Body of pancreas (tissue), 4 donors: ENCODE results near the gene LCP1. TPM values are rescaled to one million over a fixed set of nuclear protein-coding genes. Genes with fewer than 3 reads are reported as not detected.

Experiments
- ATAC-seq: fragments of 150-250 bp; one replicate; pipeline ENCODE4 v1.9.1; 2016
- DNase-seq, 4 donors: peaks; one replicate each; pipeline ENCODE4 v3.0.0-alpha.2; 2019
- H3K27ac ChIP-seq, 4 donors: fragments of 200-600 bp; sonication (generic); 1 replicate in 3 of 4; 2 replicates in 1 of 4; pipeline versions ENCODE4 v1.5.1 to v1.6.1; 2016 to 2019; ENCODE audit warnings: mild to moderate bottlenecking in 1 of 4, mixed read lengths in 1 of 4, moderate library complexity in 1 of 4
- H3K27me3 ChIP-seq, 2 donors: fragments of 200-600 bp; sonication (generic); one replicate each; pipeline ENCODE4 v1.6.0; 2016; ENCODE audit warnings: mild to moderate bottlenecking in 1 of 2
- H3K36me3 ChIP-seq, 2 donors: fragments of 200-600 bp; sonication (generic); replicated peaks in 1 of 2; 2 replicates each; pipeline ENCODE4 v1.5.1; 2016; ENCODE audit warnings: low read depth in 2 of 2; ENCODE audit not compliant: insufficient read depth in 1 of 2
- H3K4me1 ChIP-seq: fragments of 200-600 bp; sonication (generic); one replicate; pipeline ENCODE4 v1.6.0; 2016
- H3K4me3 ChIP-seq, 2 donors: fragments of 200-600 bp; sonication (generic); 1 replicate in 1 of 2; 2 replicates in 1 of 2; pipeline ENCODE4 v1.5.1; 2016 to 2019
- H3K9me3 ChIP-seq, 3 donors: fragments of 200-600 bp; sonication (generic); 1 replicate in 2 of 3; 2 replicates in 1 of 3; pipeline ENCODE4 v1.5.1; 2016
- CTCF ChIP-seq, 7 experiments: fragments of 450-650 bp in 4 of 7; fragments of 200-600 bp in 3 of 7; sonication (generic) in 3 of 7; IDR thresholded peaks; one replicate each; pipeline ENCODE4 v1.5.1; 2016 to 2019; ENCODE audit warnings: antibody characterized with exemption in 7 of 7
- POLR2A ChIP-seq, 3 donors: fragments of 450-650 bp; IDR thresholded peaks; one replicate each; pipeline ENCODE4 v1.6.1; 2016; ENCODE audit warnings: antibody characterized with exemption in 3 of 3, mild to moderate bottlenecking in 2 of 3
- WGBS, 2 donors: methylation state at CpG; one replicate each; pipeline ENCODE4 v1.1.5; 2017; 5-methylcytosine and 5-hydroxymethylcytosine counted together
- intact Hi-C: fragments of 100-400 bp; cut with DNase I; formaldehyde crosslinking; loops from one replicate; pipeline ENCODE4 v1.15.1; 2023
- total RNA-seq, 2 donors: library from RNA; depleted of rRNA; stranded (reverse); fragments of >200 nt; gene quantifications; one replicate each; pipeline ENCODE4 v1.1.0, GENCODE V29; 2016

Gene LCP1
- total RNA-seq, 2 donors from 2014 or later: 6.3 to 16.1 TPM

GRCh38 chr13:46126056-46126455 lies 55.9 kb downstream of the LCP1 start:
- intact Hi-C loops: loop anchor here (10.0 kb wide), 1 partner anchor 71 kb away; the partner anchor contains the start of gene ZC3H13
- ATAC-seq (no peak), DNase-seq (no peak)
- 28 to 33% methylated on average over 2 of the region's 2 CpGs for WGBS, 2 donors
- Histone ChIP-seq H3K36me3 (no peaks in the 10 kb centered on the region), H3K27ac (no peak overlapping the region), H3K27me3 (no peaks in the 10 kb centered on the region), H3K4me3 (no peak overlapping the region), H3K4me1 (peaks cover 13% of the 10 kb centered on the region), H3K9me3 (no peaks in the 10 kb centered on the region)
- TF ChIP-seq CTCF (IDR thresholded peaks at IDR 0.05) (no peak), POLR2A (IDR thresholded peaks at IDR 0.05) (no peak)

- DNase-seq (no peak), ATAC-seq (no peak)
- no peak for TF ChIP-seq CTCF (IDR thresholded peaks at IDR 0.05)
- TF ChIP-seq POLR2A (IDR thresholded peaks at IDR 0.05): no peak
- H3K27me3 ChIP-seq: no peaks in the 10 kb centered on the region
- no peak overlapping the region for H3K27ac ChIP-seq
- H3K9me3 ChIP-seq: no peaks in the 10 kb centered on the region
- H3K36me3 ChIP-seq: no peaks in the 10 kb centered on the region
- intact Hi-C loops: loop anchor here (10.0 kb wide), 1 partner anchor 70 kb away; the partner anchor contains the start of gene ZC3H13
- 55 to 64% methylated on average over 11 of the region's 11 CpGs for WGBS, 2 donors
- H3K4me1 ChIP-seq: peaks cover 17% of the 10 kb centered on the region
- no peak overlapping the region for H3K4me3 ChIP-seq
Measured at GRCh38 chr13:46124967-46125933, 56.7 kb downstream of the LCP1 start.

- no peaks in the 10 kb centered on the region for H3K27me3 ChIP-seq
- intact Hi-C loops: loop anchor here (10.0 kb wide), 1 partner anchor 70 kb away; the partner anchor contains the start of gene ZC3H13
- no peak overlapping the region for H3K4me3 ChIP-seq
- no peaks in the 10 kb centered on the region for H3K36me3 ChIP-seq
- 63 to 84% methylated on average over 9 to 10 of the region's 10 CpGs for WGBS, 2 donors
- no peaks in the 10 kb centered on the region for H3K9me3 ChIP-seq
- peaks cover 15% of the 10 kb centered on the region for H3K4me1 ChIP-seq
- no peak overlapping the region for H3K27ac ChIP-seq
- no peak for TF ChIP-seq CTCF (IDR thresholded peaks at IDR 0.05)
- TF ChIP-seq POLR2A (IDR thresholded peaks at IDR 0.05): no peak
- DNase-seq (no peak), ATAC-seq (no peak)
Measured at GRCh38 chr13:46124531-46124966, 57.4 kb downstream of the LCP1 start.

GRCh38 chr13:46122304-46122703 lies 59.7 kb downstream of the LCP1 start:
- H3K27ac ChIP-seq: no peak overlapping the region
- intact Hi-C loops: loop anchor here (10.0 kb wide), 1 partner anchor 68 kb away; the partner anchor contains the start of gene ZC3H13
- H3K9me3 ChIP-seq: no peaks in the 10 kb centered on the region
- H3K4me3 ChIP-seq: no peak overlapping the region
- DNase-seq (no peak), ATAC-seq (no peak)
- no peaks in the 10 kb centered on the region for H3K36me3 ChIP-seq
- 81 to 84% methylated on average over 7 of the region's 7 CpGs for WGBS, 2 donors
- TF ChIP-seq CTCF (IDR thresholded peaks at IDR 0.05) (no peak), POLR2A (IDR thresholded peaks at IDR 0.05) (no peak)
- no peaks in the 10 kb centered on the region for H3K27me3 ChIP-seq
- H3K4me1 ChIP-seq: peaks cover 11% of the 10 kb centered on the region
